Measurements from ENCODE around the gene TIMM23. TPM values are rescaled to one million over a fixed set of nuclear protein-coding genes. Genes with fewer than 3 reads are reported as not detected.

TIMM23 gene
- total and polyA plus RNA-seq, 9 donors: 49.8 to 58.8 (median 54.2) TPM

GRCh38 chr10:46050941-46051623, 78.8 kb downstream of the TIMM23 start:
- no peaks in the 10 kb centered on the region for H3K4me1 ChIP-seq (ENCODE audit: control insufficient read depth, insufficient read depth, low read length)
- peak; percentile 24 for DNase-seq
- no peaks in the 10 kb centered on the region for H3K36me3 ChIP-seq (ENCODE audit: control insufficient read depth, insufficient read depth, low read length)
- WGBS (ENCODE audit: insufficient coverage): 48% methylated on average over 8 of the region's 11 CpGs
- H3K4me3 ChIP-seq (ENCODE audit: low read length): no peak overlapping the region
- no peaks in the 10 kb centered on the region for H3K9me3 ChIP-seq (replicated peaks; ENCODE audit: control insufficient read depth, low read depth, low read length)
- no peak overlapping the region for H3K27ac ChIP-seq (ENCODE audit: low read length)
- H3K27me3 ChIP-seq (ENCODE audit: control insufficient read depth, insufficient read depth, low read length): no peaks in the 10 kb centered on the region

DNA sequence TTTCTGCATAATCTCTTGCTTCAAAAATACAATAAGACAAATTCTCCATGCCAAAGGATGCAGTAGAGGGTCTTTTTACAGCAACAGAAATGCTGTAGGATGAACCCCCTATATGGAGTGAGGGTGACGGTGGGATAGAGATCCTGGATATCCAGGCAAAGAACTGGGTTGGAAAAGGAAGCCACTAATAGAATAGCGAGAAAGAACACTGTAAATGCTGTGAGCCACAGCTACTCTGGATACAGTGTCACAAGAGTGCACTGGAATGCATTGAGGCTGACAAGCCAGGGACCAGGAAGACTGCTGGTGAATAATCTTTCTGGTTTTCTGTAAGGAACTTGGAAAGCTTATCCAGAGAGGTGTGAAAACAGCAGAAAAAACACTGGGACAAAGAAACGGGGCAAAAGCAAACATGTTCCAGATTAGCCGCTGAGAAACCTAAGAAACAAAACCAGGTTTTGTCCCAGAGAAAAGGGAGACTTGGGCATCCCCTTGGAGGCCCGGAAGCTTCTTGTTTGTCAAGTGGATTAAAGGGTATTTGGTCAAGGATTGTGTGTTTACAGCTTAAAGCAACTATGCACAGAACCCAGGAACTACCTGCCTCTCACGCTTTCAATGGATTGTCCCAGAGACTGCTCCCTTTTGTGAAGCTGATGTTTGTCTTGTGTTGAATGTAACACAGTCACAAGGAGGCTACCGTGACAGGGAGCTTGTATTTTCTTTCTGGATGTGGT, 79.9 kb downstream of the TIMM23 start:
- no peak overlapping the region for H3K27ac ChIP-seq (ENCODE audit: low read length)
- no peaks in the 10 kb centered on the region for H3K4me1 ChIP-seq (ENCODE audit: control insufficient read depth, insufficient read depth, low read length)
- no peaks in the 10 kb centered on the region for H3K9me3 ChIP-seq (replicated peaks; ENCODE audit: control insufficient read depth, low read depth, low read length)
- H3K4me3 ChIP-seq (ENCODE audit: low read length): no peak overlapping the region
- DNase-seq: no peak
- 62% methylated on average over 4 of the region's 7 CpGs for WGBS (ENCODE audit: insufficient coverage)
- no peaks in the 10 kb centered on the region for H3K27me3 ChIP-seq (ENCODE audit: control insufficient read depth, insufficient read depth, low read length)
- H3K36me3 ChIP-seq (ENCODE audit: control insufficient read depth, insufficient read depth, low read length): no peaks in the 10 kb centered on the region

- Histone ChIP-seq H3K27me3 (ENCODE audit: control insufficient read depth, insufficient read depth, low read length) (no peaks in the 10 kb centered on the region), H3K4me3 (ENCODE audit: low read length) (no peak overlapping the region), H3K4me1 (ENCODE audit: control insufficient read depth, insufficient read depth, low read length) (no peaks in the 10 kb centered on the region), H3K27ac (ENCODE audit: low read length) (no peak overlapping the region), H3K9me3 (replicated peaks; ENCODE audit: control insufficient read depth, low read depth, low read length) (no peaks in the 10 kb centered on the region), H3K36me3 (ENCODE audit: control insufficient read depth, insufficient read depth, low read length) (no peaks in the 10 kb centered on the region)
- no peak for DNase-seq
- WGBS (ENCODE audit: insufficient coverage): 94% methylated on average over 3 of the region's 6 CpGs
Observed at GRCh38 chr10:46052791-46053375, 80.6 kb downstream of the TIMM23 start.

Other genes with a start within 250 kb of the TIMM23 start
- 21.1 TPM for gene WASHC2C, start 245.2 kb upstream of the TIMM23 start, total RNA-seq
- gene WASHC2C, start 245.2 kb upstream of the TIMM23 start, polyA plus RNA-seq (ENCODE audit: insufficient read depth in 1 of 8, insufficient read length in 8 of 8, low replicate concordance in 1 of 8): 10 to 100 TPM; 15.9 to 33.4 (median 22.9) TPM
- gene AGAP4, start 125.0 kb upstream of the TIMM23 start, total RNA-seq: 11.0 TPM
- 10 to 100 TPM in 5 of 8 donors, 1 to 10 TPM in 3; 5.2 to 32.6 (median 15.2) TPM for gene AGAP4, start 125.0 kb upstream of the TIMM23 start, polyA plus RNA-seq (ENCODE audit: insufficient read depth in 1 of 8, insufficient read length in 8 of 8, low replicate concordance in 1 of 8)
- 135 TPM for gene NCOA4, start 58.1 kb downstream of the TIMM23 start, total RNA-seq
- 100 to 1,000 TPM in 7 of 8 donors, 10 to 100 TPM in 1; 95.3 to 133 (median 119) TPM for gene NCOA4, start 58.1 kb downstream of the TIMM23 start, polyA plus RNA-seq (ENCODE audit: insufficient read depth in 1 of 8, insufficient read length in 8 of 8, low replicate concordance in 1 of 8)
- not detected for gene MSMB, start 73.8 kb downstream of the TIMM23 start, total RNA-seq
- gene MSMB, start 73.8 kb downstream of the TIMM23 start, polyA plus RNA-seq (ENCODE audit: insufficient read depth in 1 of 8, insufficient read length in 8 of 8, low replicate concordance in 1 of 8): not detected

Measured in muscle of leg (tissue), 11 donors.